Measurements from ENCODE around the gene OLFML2B. TPM values are rescaled to one million over a fixed set of nuclear protein-coding genes. Genes with fewer than 3 reads are reported as not detected.
"Not testable (repeated sequence)": the region's sequence is repeated elsewhere in the genome, so short reads cannot be mapped to it uniquely, and the experiment has no call there.

Gene OLFML2B
- total RNA-seq, 4 donors from 2014 or later: 1.1 to 7.7 (median 4.7) TPM

DNA sequence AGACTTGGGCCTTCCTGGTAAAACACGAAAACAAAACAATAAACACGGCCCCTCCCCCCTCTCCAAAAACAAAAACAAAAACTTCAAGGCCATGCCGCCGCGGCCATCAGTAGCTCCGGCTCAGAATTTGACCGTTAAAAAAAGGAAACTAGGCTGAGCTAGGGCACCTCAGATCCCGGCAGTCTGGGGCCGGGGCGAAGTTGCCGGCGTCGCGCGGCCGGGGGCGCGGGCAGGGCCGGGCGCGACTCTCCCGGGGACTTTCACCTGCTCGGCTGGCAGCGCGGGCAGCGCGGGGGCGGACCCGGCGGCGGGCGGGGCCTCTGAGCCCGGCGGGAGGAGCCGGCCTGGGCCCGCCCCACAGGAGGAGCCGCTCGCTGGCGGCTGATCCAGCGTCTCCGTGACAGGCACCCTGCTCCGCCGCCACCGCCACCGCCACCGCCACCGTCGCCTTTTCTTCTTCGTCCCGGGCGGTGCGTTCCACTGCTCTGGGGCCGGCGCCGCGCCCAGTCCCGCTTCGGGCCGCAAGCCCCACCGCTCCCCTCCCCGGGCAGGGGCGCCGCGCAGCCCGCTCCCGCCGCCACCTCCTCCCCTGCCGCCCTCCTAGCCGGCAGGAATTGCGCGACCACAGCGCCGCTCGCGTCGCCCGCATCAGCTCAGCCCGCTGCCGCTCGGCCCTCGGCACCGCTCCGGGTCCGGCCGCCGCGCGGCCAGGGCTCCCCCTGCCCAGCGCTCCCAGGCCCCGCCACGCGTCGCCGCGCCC lies 45.8 kb upstream of the OLFML2B start, which contains the start of gene NOS1AP:
Gene NOS1AP (plus strand): TSS at position 358 of the 760 bp plus-strand sequence. CDS start 487 bp downstream, outside the sequence.
- ATAC-seq: peak; percentile 96
- peaks cover 0 to 1% (median 0%) of the 10 kb centered on the region in 3 donors for H3K9me3 ChIP-seq
- 0% methylated on average over 7 of the region's 95 CpGs; no CpG with 5 or more reads in 1 of the 2 donors for WGBS, 2 donors (ENCODE audit: low coverage in 1 of 2)

DNA sequence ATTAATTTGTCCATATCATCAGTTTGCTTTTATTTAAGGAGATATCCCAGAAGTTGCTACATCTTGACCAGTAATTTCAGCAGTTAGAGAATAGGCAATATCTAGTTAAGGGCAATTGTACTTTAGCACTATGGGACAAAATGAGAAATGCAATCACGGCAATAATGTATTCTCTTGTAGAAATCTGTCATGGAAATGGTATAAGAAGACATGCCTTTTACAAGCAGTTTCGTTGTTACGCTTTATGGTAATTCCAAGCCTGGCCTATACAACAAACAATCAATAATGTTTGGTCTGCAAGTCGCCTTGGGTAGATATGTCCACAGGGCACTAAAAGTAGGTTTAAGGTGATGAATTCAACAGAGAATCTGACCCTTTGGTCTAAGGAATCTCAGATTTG lies 44.6 kb upstream of the OLFML2B start:
- H3K9me3 ChIP-seq: no peaks in the 10 kb centered on the region
- peaks cover 5% of the 10 kb centered on the region for H3K27me3 ChIP-seq
- 95 to 100% methylated on average over 4 of the region's 4 CpGs for WGBS, 2 donors (ENCODE audit: low coverage in 1 of 2)
- TF ChIP-seq, protein P1, sequence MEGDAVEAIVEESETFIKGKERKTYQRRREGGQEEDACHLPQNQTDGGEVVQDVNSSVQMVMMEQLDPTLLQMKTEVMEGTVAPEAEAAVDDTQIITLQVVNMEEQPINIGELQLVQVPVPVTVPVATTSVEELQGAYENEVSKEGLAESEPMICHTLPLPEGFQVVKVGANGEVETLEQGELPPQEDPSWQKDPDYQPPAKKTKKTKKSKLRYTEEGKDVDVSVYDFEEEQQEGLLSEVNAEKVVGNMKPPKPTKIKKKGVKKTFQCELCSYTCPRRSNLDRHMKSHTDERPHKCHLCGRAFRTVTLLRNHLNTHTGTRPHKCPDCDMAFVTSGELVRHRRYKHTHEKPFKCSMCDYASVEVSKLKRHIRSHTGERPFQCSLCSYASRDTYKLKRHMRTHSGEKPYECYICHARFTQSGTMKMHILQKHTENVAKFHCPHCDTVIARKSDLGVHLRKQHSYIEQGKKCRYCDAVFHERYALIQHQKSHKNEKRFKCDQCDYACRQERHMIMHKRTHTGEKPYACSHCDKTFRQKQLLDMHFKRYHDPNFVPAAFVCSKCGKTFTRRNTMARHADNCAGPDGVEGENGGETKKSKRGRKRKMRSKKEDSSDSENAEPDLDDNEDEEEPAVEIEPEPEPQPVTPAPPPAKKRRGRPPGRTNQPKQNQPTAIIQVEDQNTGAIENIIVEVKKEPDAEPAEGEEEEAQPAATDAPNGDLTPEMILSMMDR (IDR thresholded peaks at IDR 0.05): no peak
- TF ChIP-seq POLR2A (IDR thresholded peaks at IDR 0.05) (no peak), EP300 (IDR thresholded peaks at IDR 0.05) (no peak), POLR2AphosphoS5 (IDR thresholded peaks at IDR 0.05) (no peak)
- H3K36me3 ChIP-seq: no peaks in the 10 kb centered on the region
- no peak overlapping the region for H3K4me3 ChIP-seq
- no peak for ATAC-seq
- peaks cover 0 to 32% (median 0%) of the 10 kb centered on the region in 3 donors for H3K4me1 ChIP-seq
- no peak overlapping the region for H3K27ac ChIP-seq

More for the DNA sequence above, 45.8 kb upstream of the OLFML2B start, which contains the start of gene NOS1AP:
- H3K4me3 ChIP-seq: peak within 1 kb of the TSS; percentile 44 to 85
- H3K27ac ChIP-seq: peak within 1 kb of the TSS in 3 of 4 donors; percentile 70 to 79 (median 71)
- H3K27me3 ChIP-seq: peaks cover 5% of the 10 kb centered on the region
- TF ChIP-seq POLR2A (IDR thresholded peaks at IDR 0.05): peak; percentile 29 to 41
- no peak for TF ChIP-seq EP300 (IDR thresholded peaks at IDR 0.05)
- TF ChIP-seq POLR2AphosphoS5 (IDR thresholded peaks at IDR 0.05): peak; percentile 32
- peaks cover 0 to 32% (median 0%) of the 10 kb centered on the region in 3 donors for H3K4me1 ChIP-seq
- no peaks in the 10 kb centered on the region for H3K36me3 ChIP-seq

DNA sequence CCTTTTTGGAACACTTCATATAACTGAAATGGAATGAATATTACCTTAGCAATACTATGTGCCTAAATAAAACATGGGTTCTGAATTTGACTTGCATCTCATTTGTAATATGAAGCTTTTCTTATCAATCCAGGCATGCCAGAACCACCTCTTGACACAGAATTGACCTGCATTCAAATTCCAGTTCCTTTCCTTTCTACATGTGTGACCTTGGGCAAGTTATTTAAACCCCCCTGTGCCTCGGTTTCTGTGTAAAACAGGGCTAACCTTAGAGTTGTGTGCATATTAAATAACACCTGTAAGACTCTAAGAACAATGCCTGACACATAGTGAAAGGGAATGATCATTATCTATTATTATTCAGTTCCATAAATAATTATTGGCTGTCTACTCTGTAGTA lies 43.8 kb upstream of the OLFML2B start:
- TF ChIP-seq, protein P1 (IDR thresholded peaks at IDR 0.05): no peak
- TF ChIP-seq POLR2A (IDR thresholded peaks at IDR 0.05) (no peak), POLR2AphosphoS5 (IDR thresholded peaks at IDR 0.05) (no peak), EP300 (IDR thresholded peaks at IDR 0.05) (no peak)
- Histone ChIP-seq H3K4me1 (peaks cover 0 to 34% (median 0%) of the 10 kb centered on the region in 3 donors), H3K9me3 (no peaks in the 10 kb centered on the region), H3K27ac (no peak overlapping the region), H3K27me3 (peaks cover 5% of the 10 kb centered on the region), H3K36me3 (no peaks in the 10 kb centered on the region), H3K4me3 (no peak overlapping the region)
- ATAC-seq: no peak
- 82 to 100% methylated on average over 1 of the region's 1 CpG for WGBS, 2 donors (ENCODE audit: low coverage in 1 of 2)

DNA sequence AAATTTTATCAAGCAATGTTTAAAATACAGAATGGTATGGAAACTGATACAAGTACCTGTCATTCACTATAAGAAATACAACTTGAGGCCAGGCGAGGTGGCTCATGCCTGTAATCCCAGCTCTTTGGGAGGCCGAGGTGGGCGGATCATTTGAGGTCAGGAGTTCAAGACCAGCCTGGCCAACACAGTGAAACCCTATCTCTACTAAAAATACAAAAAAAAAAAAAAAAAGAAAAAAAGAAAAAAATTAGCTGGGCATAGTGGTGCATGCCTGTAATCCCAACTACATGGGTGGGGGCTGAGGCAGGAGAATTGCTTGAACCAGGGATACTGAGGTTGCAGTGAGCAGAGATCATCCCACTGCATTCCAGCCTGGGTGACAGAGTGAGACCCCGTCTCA lies 43.2 kb upstream of the OLFML2B start:
- not testable (repeated sequence) for H3K9me3 ChIP-seq, H3K27me3 ChIP-seq, H3K36me3 ChIP-seq, H3K27ac ChIP-seq, H3K4me3 ChIP-seq, ATAC-seq
- H3K4me1 ChIP-seq: peaks cover 0 to 36% (median 0%) of the 10 kb centered on the region in 3 donors
- 64 to 92% methylated on average over 2 to 4 of the region's 4 CpGs for WGBS, 2 donors (ENCODE audit: low coverage in 1 of 2)

DNA sequence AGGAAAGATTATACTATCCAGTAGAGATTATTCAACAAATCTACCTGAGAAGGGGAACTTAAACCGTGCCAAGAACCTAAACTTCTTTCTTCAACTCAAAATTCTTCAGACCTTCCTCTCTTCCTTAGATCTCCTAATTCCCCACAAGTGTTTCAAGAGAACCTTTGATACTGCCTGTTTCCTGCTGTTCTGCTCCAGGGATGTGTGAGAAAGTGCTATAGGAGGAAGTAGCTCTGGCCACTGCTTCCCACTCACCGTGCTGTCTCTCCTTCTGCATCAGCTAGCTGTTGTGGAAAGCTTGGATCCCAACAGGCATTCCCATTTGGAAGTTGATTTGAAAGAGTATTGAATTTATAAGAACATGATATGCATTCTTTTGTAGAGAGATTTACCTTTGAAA lies 41.3 kb upstream of the OLFML2B start:
- 57 to 75% methylated on average over 2 of the region's 2 CpGs for WGBS, 2 donors (ENCODE audit: low coverage in 1 of 2)
- H3K36me3 ChIP-seq: no peaks in the 10 kb centered on the region
- no peaks in the 10 kb centered on the region for H3K9me3 ChIP-seq
- no peak overlapping the region for H3K27ac ChIP-seq
- no peak for ATAC-seq
- no peak overlapping the region for H3K4me3 ChIP-seq
- peaks cover 4% of the 10 kb centered on the region for H3K27me3 ChIP-seq
- TF ChIP-seq EP300 (IDR thresholded peaks at IDR 0.05): no peak
- TF ChIP-seq, protein P1 (IDR thresholded peaks at IDR 0.05): no peak
- TF ChIP-seq POLR2AphosphoS5 (IDR thresholded peaks at IDR 0.05): no peak
- no peak for TF ChIP-seq POLR2A (IDR thresholded peaks at IDR 0.05)
- H3K4me1 ChIP-seq: peaks cover 0 to 18% (median 0%) of the 10 kb centered on the region in 3 donors
